ACHN (cell line): Measurements from ENCODE around the gene MRO.
"Not testable (repeated sequence)": the region's sequence is repeated elsewhere in the genome, so short reads cannot be mapped to it uniquely, and the experiment has no call there.

Source experiments
- DNase-seq: peaks from one replicate; pipeline ENCODE4 v3.0.0-alpha.2; 2015
- in situ Hi-C: cut with HindIII; loops from 2 replicates; pipeline ENCODE4 v1.10.0; 2017; ENCODE audit warnings: low sequenced_read_pairs, low pct_ligation_motif_present, low pct_unique_long_range_greater_than_20kb

MRO gene

GRCh38 chr18:50805732-50806131 lies 14.1 kb downstream of the MRO start:
- in situ Hi-C loops: no loop called here
- DNase-seq: no peak

GRCh38 chr18:50803592-50803991 lies 16.2 kb downstream of the MRO start:
- in situ Hi-C loops: no loop called here
- no peak for DNase-seq

- in situ Hi-C loops: no loop called here
Observed at GRCh38 chr18:50802141-50802540, 17.7 kb downstream of the MRO start.

GRCh38 chr18:50797142-50797541 lies 22.7 kb downstream of the MRO start:
- DNase-seq: no peak
- in situ Hi-C loops: no loop called here

More at GRCh38 chr18:50802141-50802540, 17.7 kb downstream of the MRO start:
- no peak for DNase-seq

- DNase-seq: no peak
- in situ Hi-C loops: no loop called here
Observed at GRCh38 chr18:50796495-50796894, 23.3 kb downstream of the MRO start.

- no peak for DNase-seq
- in situ Hi-C loops: no loop called here
Observed at GRCh38 chr18:50793641-50794565, 25.9 kb downstream of the MRO start.

GRCh38 chr18:50792885-50793284 lies 26.9 kb downstream of the MRO start:
- DNase-seq: no peak
- in situ Hi-C loops: no loop called here

- no peak for DNase-seq
- in situ Hi-C loops: no loop called here
Observed at GRCh38 chr18:50791599-50792438, 28.0 kb downstream of the MRO start.

GRCh38 chr18:50790948-50791347 lies 28.9 kb downstream of the MRO start:
- in situ Hi-C loops: no loop called here
- DNase-seq: no peak

- in situ Hi-C loops: no loop called here
- DNase-seq: no peak
Observed at GRCh38 chr18:50790241-50790640, 29.6 kb downstream of the MRO start.

- in situ Hi-C loops: no loop called here
- no peak for DNase-seq
Observed at GRCh38 chr18:50788284-50788683, 31.5 kb downstream of the MRO start.

GRCh38 chr18:50786864-50787263 lies 33.0 kb downstream of the MRO start:
- in situ Hi-C loops: no loop called here

GRCh38 chr18:50783553-50783952 lies 36.3 kb downstream of the MRO start:
- in situ Hi-C loops: no loop called here

More at GRCh38 chr18:50786864-50787263, 33.0 kb downstream of the MRO start:
- DNase-seq: no peak

GRCh38 chr18:50779021-50779420 lies 40.8 kb downstream of the MRO start:
- in situ Hi-C loops, DNase-seq: not testable (repeated sequence)

More at GRCh38 chr18:50783553-50783952, 36.3 kb downstream of the MRO start:
- no peak for DNase-seq

GRCh38 chr18:50776383-50776782 lies 43.4 kb downstream of the MRO start:
- DNase-seq: no peak
- in situ Hi-C loops: no loop called here

- DNase-seq: no peak
- in situ Hi-C loops: no loop called here
Observed at GRCh38 chr18:50775726-50776125, 44.1 kb downstream of the MRO start.

- DNase-seq: no peak
- in situ Hi-C loops: no loop called here
Observed at GRCh38 chr18:50775207-50775606, 44.6 kb downstream of the MRO start.

GRCh38 chr18:50769463-50769862 lies 50.4 kb downstream of the MRO start:
- DNase-seq: no peak
- in situ Hi-C loops: no loop called here

GRCh38 chr18:50757358-50757757 lies 62.5 kb downstream of the MRO start:
- DNase-seq: no peak
- in situ Hi-C loops: no loop called here
